Activated T-cell treated with anti-CD3 and anti-CD28 coated beads, Interleukin-2, amount 50 U/mL, for 1 hour (primary cell): ENCODE results near the gene PITPNC1.
"Not testable (repeated sequence)": the region's sequence is repeated elsewhere in the genome, so short reads cannot be mapped to it uniquely, and the experiment has no call there.

ENCODE experiments used
- DNase-seq: peaks from one replicate; pipeline ENCODE4 v3.0.0-alpha.2; 2020

The PITPNC1 gene

GRCh38 chr17:67557921-67558320 lies 180.8 kb downstream of the PITPNC1 start:
- DNase-seq = no peak

DNA sequence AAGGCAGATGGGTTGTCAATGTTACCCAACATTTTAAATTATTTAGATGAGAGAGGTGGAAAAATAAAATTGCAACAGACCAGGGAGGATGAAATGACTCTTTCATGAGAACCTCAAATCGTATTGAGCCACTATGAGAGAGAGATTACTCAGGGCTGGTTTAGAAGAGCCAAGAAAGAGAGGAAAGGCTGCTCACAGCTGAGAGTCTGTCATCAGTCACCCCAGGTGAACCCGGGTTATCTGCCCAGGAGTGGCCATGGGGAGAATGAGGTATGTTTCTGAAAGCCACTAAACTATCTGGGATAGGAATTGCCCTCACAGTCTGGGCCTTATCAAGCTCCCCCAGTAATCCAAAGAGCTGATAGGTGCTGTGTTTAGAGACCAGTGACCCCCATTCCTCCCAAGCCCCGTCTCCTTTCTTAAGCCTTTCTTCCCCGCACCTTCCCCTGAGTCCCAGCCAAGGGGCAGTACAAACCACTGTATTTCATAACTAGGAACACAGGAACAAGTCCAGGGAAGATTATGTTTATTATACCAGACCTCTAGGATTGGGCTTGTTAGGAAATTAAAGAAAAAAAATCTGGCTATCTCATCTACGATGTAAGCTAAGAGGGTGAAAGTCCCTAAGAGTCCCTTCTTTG lies 181.8 kb downstream of the PITPNC1 start:
- no peak for DNase-seq

GRCh38 chr17:67559381-67559966 lies 182.4 kb downstream of the PITPNC1 start:
- no peak for DNase-seq

- no peak for DNase-seq
Observed at GRCh38 chr17:67562005-67562404, 184.9 kb downstream of the PITPNC1 start.

GRCh38 chr17:67563692-67564228 lies 186.7 kb downstream of the PITPNC1 start:
- no peak for DNase-seq

- DNase-seq = no peak
Observed at GRCh38 chr17:67565068-67565467, 188.0 kb downstream of the PITPNC1 start.

DNA sequence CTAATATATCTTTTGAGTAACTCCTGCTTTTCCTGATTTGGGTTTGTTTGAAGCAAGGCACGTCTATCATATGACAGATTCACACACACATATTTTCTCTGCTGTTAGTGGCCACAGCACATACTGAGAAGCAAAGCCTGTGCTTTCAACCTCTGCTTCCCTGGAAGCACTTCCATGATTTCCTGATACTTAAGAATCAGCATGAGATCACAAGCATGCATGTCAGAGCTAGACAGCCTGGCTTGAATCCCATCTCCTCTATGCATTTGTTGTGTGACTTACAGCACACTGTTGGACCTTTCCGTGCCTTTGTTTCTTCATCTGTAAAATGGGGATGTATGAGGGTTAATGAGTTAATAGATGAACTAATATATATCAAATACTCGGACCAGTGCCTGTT lies 189.6 kb downstream of the PITPNC1 start:
- no peak for DNase-seq

GRCh38 chr17:67569015-67569451 lies 192.0 kb downstream of the PITPNC1 start:
- no peak for DNase-seq

- no peak for DNase-seq
Observed at GRCh38 chr17:67569873-67570272, 192.8 kb downstream of the PITPNC1 start.

- DNase-seq = no peak
Observed at GRCh38 chr17:67570797-67571196, 193.7 kb downstream of the PITPNC1 start.

- no peak for DNase-seq
Observed at GRCh38 chr17:67571478-67571877, 194.4 kb downstream of the PITPNC1 start.

DNA sequence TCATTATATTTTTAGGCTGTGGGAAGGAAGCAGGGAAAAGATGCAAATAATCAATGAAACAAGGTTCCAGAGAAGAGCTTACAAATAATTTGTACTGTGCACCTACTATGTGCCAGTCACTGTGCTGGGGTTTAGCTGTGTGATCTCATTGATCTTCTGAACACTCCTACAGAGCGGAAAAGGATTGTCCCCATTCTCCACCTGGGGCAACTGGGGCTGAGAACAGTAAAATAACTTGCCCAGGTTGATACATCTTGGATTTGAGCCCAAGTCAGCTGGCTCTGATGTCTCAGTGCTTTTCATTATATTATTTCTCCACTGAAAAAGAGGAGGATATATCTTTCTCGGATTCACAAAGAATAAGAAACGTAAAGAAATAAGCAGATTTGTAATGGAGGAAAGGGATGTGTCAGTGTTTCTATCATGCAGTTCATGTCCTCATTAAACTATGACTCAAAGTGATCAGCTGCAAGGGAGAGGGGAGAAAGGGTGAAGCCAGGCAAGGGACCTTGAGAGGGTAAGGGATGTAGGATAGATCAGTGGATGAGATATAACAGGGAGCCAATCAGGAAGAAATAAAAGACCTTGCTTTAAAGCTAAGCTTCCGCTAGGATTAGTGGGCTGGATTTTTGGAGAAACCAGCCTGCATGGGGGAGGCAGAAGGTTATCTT lies 197.0 kb downstream of the PITPNC1 start:
- no peak for DNase-seq

DNA sequence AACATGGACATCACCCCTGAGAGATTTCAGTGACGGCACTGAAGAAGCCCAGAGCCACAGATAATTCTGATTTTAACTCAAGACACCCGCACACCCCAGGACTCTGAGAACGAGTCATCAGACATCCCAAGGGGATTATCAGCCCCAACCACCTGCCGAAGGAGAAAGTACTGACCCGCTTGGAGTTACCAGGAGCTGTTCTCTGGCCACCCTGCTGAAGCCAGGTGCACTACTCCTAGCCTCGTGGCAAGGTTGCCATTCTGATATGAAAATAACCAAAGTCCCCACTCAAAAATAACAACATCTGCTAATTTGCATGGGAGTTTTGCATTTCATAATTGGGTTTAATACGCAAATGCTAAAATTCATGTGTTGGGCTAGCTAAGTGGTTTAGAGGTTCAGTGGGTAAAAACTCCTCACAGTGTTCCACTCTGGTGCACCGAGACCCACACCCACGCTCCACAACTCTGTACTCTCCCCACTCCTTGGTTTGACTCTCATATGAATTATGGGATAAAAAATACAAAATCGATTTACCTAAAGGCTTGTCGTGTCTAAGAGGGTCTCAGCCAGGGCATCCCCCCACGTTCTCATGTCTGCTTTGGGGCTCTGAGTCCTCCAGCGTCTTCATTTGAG lies 197.7 kb downstream of the PITPNC1 start:
- no peak for DNase-seq

DNA sequence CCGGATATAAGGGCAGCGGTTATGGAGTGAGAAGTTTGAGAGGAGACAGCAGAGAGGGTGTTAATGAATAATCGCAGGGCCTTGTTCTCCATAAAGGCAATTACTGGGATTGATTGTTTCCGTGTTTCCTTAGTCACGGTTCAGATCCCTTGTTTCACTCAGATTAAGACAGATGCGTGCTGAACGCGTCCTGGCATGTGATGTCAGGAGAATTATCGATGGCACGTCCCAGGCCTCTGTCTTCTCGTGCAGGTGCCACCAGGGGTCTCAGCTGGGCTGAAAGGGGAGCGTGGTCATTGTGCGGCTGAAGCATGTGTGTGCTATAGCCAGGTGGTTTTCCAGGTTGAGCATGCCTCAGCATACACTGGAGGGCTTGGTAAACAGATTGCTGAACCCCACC lies 198.2 kb downstream of the PITPNC1 start:
- DNase-seq = no peak

DNA sequence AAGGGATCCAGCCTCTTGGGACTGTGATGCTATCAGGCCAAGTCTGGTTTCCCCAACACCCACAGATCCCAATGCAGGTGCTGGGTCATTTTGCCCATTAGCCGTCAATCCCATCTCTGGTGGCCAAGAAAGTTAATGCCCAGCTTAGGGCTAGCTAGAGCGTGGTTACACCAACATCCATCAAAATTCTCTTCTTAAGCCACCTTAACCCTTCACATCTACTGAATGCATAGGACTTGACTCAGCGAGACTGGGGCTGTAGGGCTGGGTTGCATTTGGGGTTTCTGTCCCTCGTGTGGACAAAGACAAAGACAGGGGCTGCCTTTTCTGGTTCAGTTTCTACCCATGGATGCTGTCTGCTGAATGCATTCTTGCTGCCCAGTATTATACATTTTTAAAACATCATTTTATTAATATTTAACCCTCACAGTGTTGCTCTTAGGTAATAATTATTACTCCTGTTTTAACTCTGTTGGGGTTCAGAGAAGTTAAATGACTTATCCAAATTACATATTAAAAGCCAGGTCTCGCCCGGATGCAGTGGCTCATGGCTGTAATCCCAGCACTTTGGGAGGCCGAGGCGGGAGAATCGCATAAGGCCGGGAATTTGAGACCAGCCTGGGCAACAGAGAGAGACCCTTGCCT lies 199.5 kb downstream of the PITPNC1 start:
- no peak for DNase-seq

GRCh38 chr17:67577429-67578141 lies 200.5 kb downstream of the PITPNC1 start:
- DNase-seq = no peak

DNA sequence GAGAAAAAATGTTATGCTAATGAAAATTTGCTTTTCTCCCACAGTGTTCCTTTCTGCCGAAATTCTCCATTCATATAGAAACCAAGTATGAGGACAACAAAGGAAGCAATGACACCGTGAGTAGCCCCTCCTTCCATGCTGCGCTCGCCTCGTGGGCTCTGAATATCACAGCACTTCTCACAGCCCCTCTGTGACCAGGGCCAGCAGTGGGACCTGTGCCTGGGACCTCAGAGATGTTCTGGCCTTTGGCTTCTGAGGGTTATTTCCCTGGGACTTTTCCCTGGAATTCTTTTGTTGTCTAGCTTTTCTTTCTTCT lies 201.0 kb downstream of the PITPNC1 start:
- no peak for DNase-seq

GRCh38 chr17:67578679-67579405 lies 201.8 kb downstream of the PITPNC1 start:
- DNase-seq = not testable (repeated sequence)

GRCh38 chr17:67582673-67583081 lies 205.6 kb downstream of the PITPNC1 start:
- no peak for DNase-seq

DNA sequence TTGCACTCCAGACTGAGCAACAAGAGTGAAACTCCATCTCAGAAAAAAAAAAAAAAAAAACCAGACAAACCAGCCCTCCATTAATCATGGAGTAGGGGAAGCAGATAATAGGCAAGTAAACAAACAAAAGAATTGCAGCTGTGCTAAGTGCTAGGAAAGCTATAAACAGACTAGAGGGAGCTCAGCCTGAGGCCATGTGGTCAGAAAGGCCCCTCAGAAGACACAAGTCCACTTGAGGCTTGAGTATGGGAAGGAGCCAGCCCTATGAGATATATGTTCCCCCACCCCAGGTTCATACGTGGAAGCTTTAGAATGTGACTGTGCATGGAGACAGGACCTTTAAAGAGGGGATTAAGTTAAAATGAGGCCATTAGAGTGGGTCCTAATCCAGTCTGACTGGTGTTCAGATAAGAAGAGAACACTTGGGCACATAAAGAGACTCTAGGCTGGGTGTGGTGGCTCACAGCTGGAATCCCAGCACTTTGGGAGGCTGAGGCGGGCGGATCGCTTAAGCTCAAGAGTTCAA lies 208.1 kb downstream of the PITPNC1 start:
- DNase-seq = no peak

DNA sequence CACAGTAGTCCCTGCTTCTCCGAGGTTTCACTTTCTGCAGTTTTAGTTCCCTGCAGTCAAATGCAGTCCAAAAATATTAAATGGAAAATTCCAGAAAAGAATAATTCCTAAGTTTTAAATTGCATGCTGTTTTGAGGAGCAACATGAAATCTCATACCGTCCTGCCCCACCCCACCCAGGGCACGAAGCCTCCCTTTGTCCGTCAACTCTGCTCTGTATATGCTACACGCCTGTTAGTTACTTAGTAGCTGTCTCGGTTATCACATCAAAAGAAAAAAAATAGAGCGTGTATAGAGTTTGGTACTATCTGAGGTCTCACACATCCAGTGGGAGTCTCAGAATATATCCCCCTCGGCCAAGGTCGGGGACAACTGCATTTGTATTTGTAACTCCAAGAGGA lies 211.2 kb downstream of the PITPNC1 start:
- no peak for DNase-seq
